ENCODE data around the gene CDH4. TPM values are rescaled to one million over a fixed set of nuclear protein-coding genes. Genes with fewer than 3 reads are reported as not detected.

Gene CDH4
- 1 to 10 TPM in 1 of 4 donors, under 1 TPM in 3; 0.09 to 4.1 (median 0.25) TPM for polyA plus RNA-seq
- long read RNA-seq, donor 1, partial matches to known transcripts, result 7 of 7 reads
- long read RNA-seq, donor 1, other reads (novel, unspliced or antisense), result 0 of 7 reads
- long read RNA-seq, donor 2, result 0 reads
- long read RNA-seq, donor 3, result 0 reads
- long read RNA-seq, donor 4, result 0 reads
- long read RNA-seq, donor 5, result 0 reads
- long read RNA-seq, donor 6, result 0 reads
- long read RNA-seq, donor 7, result 0 reads
- long read RNA-seq, donor 8, result 0 reads
- long read RNA-seq, donor 9, result 0 reads
- long read RNA-seq, donor 10, result 0 reads

DNA sequence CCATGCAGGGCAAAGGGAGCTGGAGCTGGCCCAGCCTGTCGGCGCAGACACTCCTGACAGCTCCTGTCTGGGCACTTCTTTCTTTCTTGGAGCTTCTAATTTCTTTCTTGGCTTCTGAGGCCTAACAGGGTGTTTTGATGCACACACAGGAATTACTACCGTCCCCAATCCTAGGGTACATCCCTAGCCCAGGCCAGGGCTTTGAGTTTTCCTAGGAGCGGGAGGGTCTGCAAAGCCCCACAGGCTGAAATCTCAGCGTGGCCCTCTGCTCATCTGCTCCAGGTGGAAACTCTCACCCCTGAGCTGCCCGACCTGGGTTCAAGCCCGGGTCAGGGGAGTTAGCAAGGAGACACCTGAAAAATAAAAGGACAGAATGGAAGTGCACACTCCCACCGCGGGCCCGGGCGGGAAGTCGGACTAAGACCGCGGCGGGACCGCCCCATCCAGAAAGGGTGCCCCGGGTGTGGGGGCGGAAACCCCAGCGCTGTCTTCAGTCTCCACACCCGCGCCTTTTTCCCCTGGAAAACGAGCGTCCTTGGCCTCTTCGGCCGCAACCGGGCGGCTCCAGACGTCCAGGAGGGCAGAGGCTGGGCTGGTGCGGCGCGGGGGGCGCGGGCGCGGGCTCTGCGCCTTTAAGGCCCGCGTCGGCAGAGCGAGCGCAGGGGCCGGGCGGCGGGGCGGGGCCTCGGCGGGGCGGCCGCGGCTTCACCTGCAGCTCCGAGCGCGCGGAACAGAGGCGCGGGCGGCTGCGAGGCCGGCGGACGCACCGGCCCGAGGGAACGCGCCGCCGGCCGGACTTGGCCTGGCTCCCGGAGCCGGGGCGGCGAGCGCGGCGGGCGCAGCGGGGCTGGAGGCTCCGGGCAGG, at the start of gene CDH4:
TSS of gene CDH4 (plus strand) at position 733 of the 865 bp plus-strand sequence.
- FAIRE-seq (no peak), DNase-seq (peak in 1 of 2 donors; percentile 20)
- no peaks in the 10 kb centered on the region for H3K36me3 ChIP-seq (ENCODE audit: control insufficient read depth in 3 of 3, insufficient read depth in 2 of 3, low read depth in 1 of 3, low read length in 3 of 3)
- H3K9me3 ChIP-seq (ENCODE audit: control insufficient read depth in 2 of 2, insufficient read depth in 1 of 2, low read depth in 1 of 2, low read length in 1 of 2), result no peaks in the 10 kb centered on the region
- WGBS, 3 donors, result 5 to 12% (median 8%) methylated on average over 47 to 78 of the region's 78 CpGs
- H3K4me3 ChIP-seq (ENCODE audit: low read depth in 1 of 3, low read length in 3 of 3), result peak within 1 kb of the TSS in 1 of 3 donors; percentile 12
- no peaks in the 10 kb centered on the region for H3K4me1 ChIP-seq (ENCODE audit: control insufficient read depth in 3 of 3, insufficient read depth in 2 of 3, low read depth in 1 of 3, low read length in 2 of 3)
- peaks cover 21 to 36% (median 29%) of the 10 kb centered on the region in 3 donors for H3K27me3 ChIP-seq (ENCODE audit: control insufficient read depth in 3 of 3, insufficient read depth in 3 of 3, low read length in 3 of 3)
- H3K27ac ChIP-seq (ENCODE audit: low read depth in 1 of 3, low read length in 2 of 3), result no peak within 1 kb of the TSS

- Histone ChIP-seq H3K27ac (ENCODE audit: low read depth in 1 of 3, low read length in 2 of 3) (no peak overlapping the region), H3K4me3 (ENCODE audit: low read depth in 1 of 3, low read length in 3 of 3) (no peak overlapping the region), H3K27me3 (ENCODE audit: control insufficient read depth in 3 of 3, insufficient read depth in 3 of 3, low read length in 3 of 3) (no peaks in the 10 kb centered on the region), H3K4me1 (ENCODE audit: control insufficient read depth in 3 of 3, insufficient read depth in 2 of 3, low read depth in 1 of 3, low read length in 2 of 3) (no peaks in the 10 kb centered on the region), H3K36me3 (ENCODE audit: control insufficient read depth in 3 of 3, insufficient read depth in 2 of 3, low read depth in 1 of 3, low read length in 3 of 3) (no peaks in the 10 kb centered on the region), H3K9me3 (ENCODE audit: control insufficient read depth in 2 of 2, insufficient read depth in 1 of 2, low read depth in 1 of 2, low read length in 1 of 2) (no peaks in the 10 kb centered on the region)
- DNase-seq (no peak), FAIRE-seq (no peak)
- WGBS, 3 donors, result 39 to 55% (median 52%) methylated on average over 5 of the region's 5 CpGs
These were observed 48.7 kb upstream of the CDH4 start for GRCh38 chr20:61203320-61203719.

- Histone ChIP-seq H3K27me3 (ENCODE audit: control insufficient read depth in 3 of 3, insufficient read depth in 3 of 3, low read length in 3 of 3) (no peaks in the 10 kb centered on the region), H3K4me1 (ENCODE audit: control insufficient read depth in 3 of 3, insufficient read depth in 2 of 3, low read depth in 1 of 3, low read length in 2 of 3) (no peaks in the 10 kb centered on the region), H3K4me3 (ENCODE audit: low read depth in 1 of 3, low read length in 3 of 3) (no peak overlapping the region), H3K27ac (ENCODE audit: low read depth in 1 of 3, low read length in 2 of 3) (no peak overlapping the region), H3K9me3 (ENCODE audit: control insufficient read depth in 2 of 2, insufficient read depth in 1 of 2, low read depth in 1 of 2, low read length in 1 of 2) (no peaks in the 10 kb centered on the region), H3K36me3 (ENCODE audit: control insufficient read depth in 3 of 3, insufficient read depth in 2 of 3, low read depth in 1 of 3, low read length in 3 of 3) (no peaks in the 10 kb centered on the region)
- no peak for FAIRE-seq
- 79 to 83% (median 83%) methylated on average over 8 of the region's 8 CpGs for WGBS, 3 donors
- no peak for DNase-seq
These were observed 47.9 kb upstream of the CDH4 start for GRCh38 chr20:61204206-61204605.

DNA sequence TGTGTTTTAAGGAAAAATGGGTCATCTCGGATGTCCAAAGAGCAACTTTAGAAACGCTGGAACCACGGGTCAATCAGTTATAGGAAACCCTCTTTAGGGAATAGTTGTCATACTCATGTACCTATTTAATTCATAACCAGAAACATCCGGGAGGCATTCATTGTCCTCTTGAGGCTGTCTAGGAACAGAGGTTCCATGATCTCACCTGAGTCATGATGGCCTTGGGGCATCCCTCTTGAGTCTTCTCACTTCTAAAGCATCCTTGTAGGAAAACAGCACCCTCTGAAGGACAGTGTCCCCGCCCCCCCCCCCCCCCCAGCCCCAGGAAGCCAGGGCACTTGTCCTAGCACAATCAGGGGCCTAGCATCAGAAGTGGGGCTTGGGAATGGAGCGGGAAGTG, 46.3 kb upstream of the CDH4 start:
- 70 to 81% (median 71%) methylated on average over 6 of the region's 6 CpGs for WGBS, 3 donors
- no peaks in the 10 kb centered on the region for H3K9me3 ChIP-seq (ENCODE audit: control insufficient read depth in 2 of 2, insufficient read depth in 1 of 2, low read depth in 1 of 2, low read length in 1 of 2)
- FAIRE-seq (no peak), DNase-seq (no peak)
- H3K27ac ChIP-seq (ENCODE audit: low read depth in 1 of 3, low read length in 2 of 3), result no peak overlapping the region
- H3K4me3 ChIP-seq (ENCODE audit: low read depth in 1 of 3, low read length in 3 of 3), result no peak overlapping the region
- no peaks in the 10 kb centered on the region for H3K4me1 ChIP-seq (ENCODE audit: control insufficient read depth in 3 of 3, insufficient read depth in 2 of 3, low read depth in 1 of 3, low read length in 2 of 3)
- no peaks in the 10 kb centered on the region for H3K27me3 ChIP-seq (ENCODE audit: control insufficient read depth in 3 of 3, insufficient read depth in 3 of 3, low read length in 3 of 3)
- H3K36me3 ChIP-seq (ENCODE audit: control insufficient read depth in 3 of 3, insufficient read depth in 2 of 3, low read depth in 1 of 3, low read length in 3 of 3), result no peaks in the 10 kb centered on the region

DNA sequence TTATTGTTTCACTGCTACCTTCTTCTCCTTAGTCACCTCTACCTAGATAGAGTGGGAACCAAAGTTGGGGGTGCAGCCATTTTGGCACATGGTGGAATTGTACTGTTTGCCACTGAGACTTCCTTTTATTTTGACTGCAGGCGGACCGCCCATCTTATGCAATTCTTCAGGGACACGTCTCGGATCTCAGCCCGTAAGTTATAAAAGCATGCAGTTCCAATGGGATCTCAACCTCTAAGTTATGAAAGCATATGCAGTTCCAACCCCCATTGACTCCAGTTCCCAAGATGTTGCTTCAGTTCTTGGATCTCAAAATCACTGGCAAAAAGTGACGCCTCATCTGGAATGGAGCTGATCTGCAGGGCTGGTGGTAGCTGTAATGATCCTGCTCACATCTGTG, 41.2 kb upstream of the CDH4 start:
- DNase-seq, result no peak
- no peak overlapping the region for H3K4me3 ChIP-seq (ENCODE audit: low read depth in 1 of 3, low read length in 3 of 3)
- FAIRE-seq, result no peak
- no peaks in the 10 kb centered on the region for H3K9me3 ChIP-seq (ENCODE audit: control insufficient read depth in 2 of 2, insufficient read depth in 1 of 2, low read depth in 1 of 2, low read length in 1 of 2)
- no peaks in the 10 kb centered on the region for H3K4me1 ChIP-seq (ENCODE audit: control insufficient read depth in 3 of 3, insufficient read depth in 2 of 3, low read depth in 1 of 3, low read length in 2 of 3)
- H3K36me3 ChIP-seq (ENCODE audit: control insufficient read depth in 3 of 3, insufficient read depth in 2 of 3, low read depth in 1 of 3, low read length in 3 of 3), result no peaks in the 10 kb centered on the region
- no peak overlapping the region for H3K27ac ChIP-seq (ENCODE audit: low read depth in 1 of 3, low read length in 2 of 3)
- WGBS, 3 donors, result 76 to 83% (median 80%) methylated on average over 6 of the region's 6 CpGs
- H3K27me3 ChIP-seq (ENCODE audit: control insufficient read depth in 3 of 3, insufficient read depth in 3 of 3, low read length in 3 of 3), result no peaks in the 10 kb centered on the region

DNA sequence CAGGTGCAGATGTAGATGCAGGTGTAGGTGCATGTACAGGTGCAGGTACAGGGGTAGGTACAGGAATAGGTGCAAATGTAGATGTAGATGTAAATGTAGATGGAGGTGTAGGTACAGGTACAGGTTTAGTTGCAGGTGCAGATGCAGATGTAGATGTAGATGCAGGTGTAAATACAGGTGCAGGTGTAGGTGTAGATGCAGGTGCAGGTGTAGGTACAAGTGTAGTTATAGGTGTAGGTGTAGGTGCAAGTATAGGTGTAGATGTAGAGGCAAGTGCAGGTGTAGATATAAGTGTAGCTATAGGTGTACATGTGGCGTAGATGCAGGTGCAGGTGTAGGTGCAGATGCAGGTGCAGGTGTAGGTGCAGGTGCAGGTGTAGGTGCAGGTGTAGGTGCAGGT, 34.2 kb upstream of the CDH4 start:
- H3K27ac ChIP-seq (ENCODE audit: low read depth in 1 of 3, low read length in 2 of 3), result no peak overlapping the region
- WGBS, 3 donors, result 88 to 95% (median 92%) methylated on average over 1 of the region's 1 CpG
- H3K27me3 ChIP-seq (ENCODE audit: control insufficient read depth in 3 of 3, insufficient read depth in 3 of 3, low read length in 3 of 3), result no peaks in the 10 kb centered on the region

GRCh38 chr20:61219021-61219431, 33.0 kb upstream of the CDH4 start:
- H3K4me1 ChIP-seq (ENCODE audit: control insufficient read depth in 3 of 3, insufficient read depth in 2 of 3, low read depth in 1 of 3, low read length in 2 of 3), result no peaks in the 10 kb centered on the region
- peaks cover 0 to 2% of the 10 kb centered on the region in 2 donors for H3K9me3 ChIP-seq (ENCODE audit: control insufficient read depth in 2 of 2, insufficient read depth in 1 of 2, low read depth in 1 of 2, low read length in 1 of 2)
- H3K36me3 ChIP-seq (ENCODE audit: control insufficient read depth in 3 of 3, insufficient read depth in 2 of 3, low read depth in 1 of 3, low read length in 3 of 3), result no peaks in the 10 kb centered on the region
- no peak overlapping the region for H3K27ac ChIP-seq (ENCODE audit: low read depth in 1 of 3, low read length in 2 of 3)
- H3K4me3 ChIP-seq (ENCODE audit: low read depth in 1 of 3, low read length in 3 of 3), result no peak overlapping the region
- FAIRE-seq, result no peak
- no peak for DNase-seq
- H3K27me3 ChIP-seq (ENCODE audit: control insufficient read depth in 3 of 3, insufficient read depth in 3 of 3, low read length in 3 of 3), result no peaks in the 10 kb centered on the region

More for the DNA sequence above, 34.2 kb upstream of the CDH4 start:
- no peaks in the 10 kb centered on the region for H3K36me3 ChIP-seq (ENCODE audit: control insufficient read depth in 3 of 3, insufficient read depth in 2 of 3, low read depth in 1 of 3, low read length in 3 of 3)
- no peak for DNase-seq
- H3K4me1 ChIP-seq (ENCODE audit: control insufficient read depth in 3 of 3, insufficient read depth in 2 of 3, low read depth in 1 of 3, low read length in 2 of 3), result no peaks in the 10 kb centered on the region
- peaks cover 0 to 2% of the 10 kb centered on the region in 2 donors for H3K9me3 ChIP-seq (ENCODE audit: control insufficient read depth in 2 of 2, insufficient read depth in 1 of 2, low read depth in 1 of 2, low read length in 1 of 2)
- FAIRE-seq, result no peak
- H3K4me3 ChIP-seq (ENCODE audit: low read depth in 1 of 3, low read length in 3 of 3), result no peak overlapping the region

- FAIRE-seq, result no peak
- Histone ChIP-seq H3K36me3 (ENCODE audit: control insufficient read depth in 3 of 3, insufficient read depth in 2 of 3, low read depth in 1 of 3, low read length in 3 of 3) (no peaks in the 10 kb centered on the region), H3K4me1 (ENCODE audit: control insufficient read depth in 3 of 3, insufficient read depth in 2 of 3, low read depth in 1 of 3, low read length in 2 of 3) (no peaks in the 10 kb centered on the region), H3K9me3 (ENCODE audit: control insufficient read depth in 2 of 2, insufficient read depth in 1 of 2, low read depth in 1 of 2, low read length in 1 of 2) (peaks cover 0 to 2% of the 10 kb centered on the region in 2 donors), H3K27me3 (ENCODE audit: control insufficient read depth in 3 of 3, insufficient read depth in 3 of 3, low read length in 3 of 3) (no peaks in the 10 kb centered on the region), H3K4me3 (ENCODE audit: low read depth in 1 of 3, low read length in 3 of 3) (no peak overlapping the region), H3K27ac (ENCODE audit: low read depth in 1 of 3, low read length in 2 of 3) (no peak overlapping the region)
- peak in 1 of 2 donors; percentile 51 for DNase-seq
- 38 to 62% (median 55%) methylated on average over 4 of the region's 4 CpGs for WGBS, 3 donors
These were observed 31.9 kb upstream of the CDH4 start for GRCh38 chr20:61220131-61220530.
